SH-SY5Y (cell line): Measurements from ENCODE around the gene C1GALT1C1L.

Experiments
- GATA2 ChIP-seq: IDR thresholded peaks from 2 replicates; pipeline ENCODE4 v1.6.1; 2011; ENCODE audit warnings: mild to moderate bottlenecking, low read depth, low read length
- GATA3 ChIP-seq: IDR thresholded peaks from 2 replicates; pipeline ENCODE4 v1.6.1; 2011; ENCODE audit warnings: low read depth, mild to moderate bottlenecking, low read length, moderate library complexity

GRCh38 chr2:43675646-43676321, 445 bp downstream of the C1GALT1C1L start:
- TF ChIP-seq GATA2 (no peak), GATA3 (no peak)
